Measurements from ENCODE around the gene C2CD3. TPM values are rescaled to one million over a fixed set of nuclear protein-coding genes. Genes with fewer than 3 reads are reported as not detected.
A peak's percentile ranks its signal among the peaks of the same experiment; 100 is the strongest.

Gene C2CD3
- total RNA-seq, 1 experiment from 2014 or later = 14.4 TPM

DNA sequence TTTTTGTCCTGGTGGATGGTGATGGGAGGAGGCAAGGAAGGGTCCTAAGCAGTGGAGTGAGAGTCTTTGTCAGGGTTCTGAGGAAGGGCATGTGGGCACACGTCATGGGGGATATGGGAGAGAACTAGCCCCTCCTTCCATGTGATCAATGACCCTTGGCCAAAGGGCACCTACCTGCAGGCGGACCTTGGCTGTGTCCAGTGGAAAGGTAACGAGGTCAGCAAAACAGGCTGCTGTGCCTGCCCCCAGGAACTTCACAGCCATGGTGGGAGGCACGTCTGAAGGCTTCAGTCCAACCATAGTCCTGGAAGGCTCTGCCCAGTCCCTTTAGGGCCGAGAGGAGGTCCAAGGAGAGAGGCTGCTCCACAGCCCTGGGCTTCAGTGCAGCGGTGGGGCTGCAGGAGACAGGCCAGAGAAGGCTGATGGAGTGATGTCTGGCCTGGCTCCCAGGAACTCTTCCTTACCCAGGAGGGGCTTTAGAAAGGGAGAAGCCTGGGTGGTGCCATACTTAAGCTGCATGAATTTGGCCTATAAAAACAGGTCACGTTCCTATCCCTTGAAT, 164.0 kb downstream of the C2CD3 start:
- Histone ChIP-seq H3K36me3 (replicated peaks; ENCODE audit: control insufficient read depth, insufficient read depth, low read length) (no peaks in the 10 kb centered on the region; the same call in 1 of the 2 replicates), H3K4me3 (ENCODE audit: insufficient read depth, low read depth, low read length) (no peak overlapping the region), H3K27me3 (ENCODE audit: control insufficient read depth, insufficient read depth, low read length) (no peaks in the 10 kb centered on the region)
- no peak for DNase-seq

DNA sequence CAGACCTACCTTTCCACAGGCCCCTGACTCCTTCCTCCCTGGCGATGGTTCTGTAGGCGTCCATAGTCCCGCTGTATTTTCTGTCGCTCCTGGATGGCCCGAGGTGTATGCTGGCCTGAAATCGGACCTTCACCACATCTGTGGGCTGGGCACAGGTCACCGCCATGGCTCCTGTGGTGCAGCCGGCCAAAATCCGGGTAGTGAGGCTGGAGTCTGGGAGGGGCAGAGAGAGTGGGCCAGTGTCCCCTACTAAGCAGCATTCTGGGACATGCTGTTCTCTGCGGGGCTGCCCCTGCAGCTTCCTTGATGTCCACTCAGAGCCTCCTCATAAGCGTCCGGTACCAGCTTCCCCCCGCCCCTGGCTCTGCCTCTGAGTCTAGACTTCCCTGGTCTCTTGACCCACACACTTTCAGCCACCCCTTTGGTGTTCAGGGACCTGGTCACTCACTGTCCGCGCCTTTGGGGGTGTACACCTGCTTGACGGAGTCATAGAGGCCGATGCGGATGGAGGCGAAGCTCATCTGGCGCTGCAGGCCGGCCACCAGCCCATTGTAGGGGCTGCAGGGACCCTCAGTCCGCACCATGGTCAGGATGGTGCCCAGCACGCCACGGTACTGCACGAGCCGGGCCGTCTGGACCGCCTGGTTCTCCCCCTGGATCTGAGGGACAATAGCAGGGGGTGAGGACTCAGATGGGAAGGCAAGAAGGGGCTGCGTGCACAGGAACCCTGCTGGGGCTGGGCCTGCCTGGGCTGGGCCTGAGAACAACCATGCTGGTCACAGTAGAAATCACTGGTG, 164.9 kb downstream of the C2CD3 start:
- H3K27me3 ChIP-seq (ENCODE audit: control insufficient read depth, insufficient read depth, low read length) = no peaks in the 10 kb centered on the region
- no peak overlapping the region for H3K4me3 ChIP-seq (ENCODE audit: insufficient read depth, low read depth, low read length)
- no peaks in the 10 kb centered on the region for H3K36me3 ChIP-seq (replicated peaks; ENCODE audit: control insufficient read depth, insufficient read depth, low read length)
- no peak for DNase-seq

DNA sequence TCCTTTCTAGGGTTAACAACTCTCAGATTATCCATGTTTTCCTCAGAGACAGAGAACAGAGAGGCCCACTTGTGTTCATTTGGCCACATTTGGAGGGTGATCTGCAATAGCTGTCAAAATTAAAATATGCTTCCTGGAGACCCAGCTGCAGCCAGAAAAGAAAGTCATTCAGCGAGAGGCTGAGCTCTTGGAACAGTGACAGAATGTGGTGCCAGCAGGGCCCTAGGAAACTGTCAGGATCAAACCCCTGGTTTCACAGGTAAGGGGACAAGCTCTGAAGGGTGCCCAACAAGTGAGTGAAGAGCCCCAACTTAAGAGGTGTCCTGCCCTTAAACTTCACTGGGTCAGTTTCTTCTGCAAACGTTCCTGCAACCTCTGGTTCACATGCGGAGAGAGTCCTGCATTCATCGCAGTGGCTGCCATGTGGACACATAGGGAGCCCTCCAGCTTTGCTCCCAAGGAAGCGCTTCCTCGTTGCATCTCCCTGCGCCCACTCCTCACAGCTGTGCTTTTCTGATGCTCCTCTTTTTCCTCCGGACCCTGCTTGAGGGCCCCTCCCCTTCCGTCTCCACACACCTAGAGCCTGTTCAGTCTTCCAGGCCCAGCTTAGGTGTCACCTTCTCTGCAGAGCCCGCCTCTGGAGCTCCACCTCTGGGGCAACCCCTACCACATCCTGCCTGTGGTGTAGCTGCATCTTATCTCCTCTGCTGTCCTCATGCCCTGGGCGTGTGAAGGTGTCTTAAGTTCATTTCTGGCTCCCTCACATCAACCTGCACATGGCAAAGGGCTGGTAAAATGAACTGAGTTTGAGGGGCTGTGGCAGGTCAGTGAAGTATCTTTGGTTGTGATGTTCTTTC, 165.8 kb downstream of the C2CD3 start:
- Histone ChIP-seq H3K36me3 (replicated peaks; ENCODE audit: control insufficient read depth, insufficient read depth, low read length) (no peaks in the 10 kb centered on the region), H3K4me3 (ENCODE audit: insufficient read depth, low read depth, low read length) (no peak overlapping the region)
- peak; percentile 55 for DNase-seq

DNA sequence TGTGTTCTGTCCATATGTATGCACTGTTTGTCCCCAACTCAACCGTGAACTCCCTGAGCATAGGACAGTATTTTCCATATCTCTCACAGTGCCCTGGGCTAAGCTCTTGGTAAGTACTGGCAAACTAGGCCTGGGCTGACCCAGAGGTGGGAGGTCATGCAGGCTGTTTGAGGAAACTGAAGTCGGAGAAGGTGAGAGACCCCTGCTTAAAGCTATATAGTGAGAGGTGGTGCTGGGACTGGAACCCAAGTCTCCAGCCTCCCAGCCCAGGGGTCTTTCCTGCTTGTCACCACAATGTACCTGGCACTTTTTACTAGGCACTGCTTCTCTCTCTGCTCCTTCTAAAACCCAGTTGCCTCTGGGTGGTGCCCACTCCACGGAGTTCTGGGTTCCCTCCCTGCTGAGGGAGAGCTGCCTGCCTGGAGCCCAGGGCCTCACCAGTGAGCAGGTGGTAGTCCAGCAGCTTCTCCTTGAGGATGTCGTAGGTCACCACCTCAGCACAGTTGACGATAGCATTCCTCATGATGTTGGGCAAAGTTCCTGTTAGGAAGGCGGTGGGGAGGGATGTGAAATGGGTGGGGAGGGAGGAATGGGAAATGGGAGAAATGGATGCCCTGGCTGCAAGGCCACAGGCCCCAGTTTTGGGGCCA, 166.6 kb downstream of the C2CD3 start:
- Histone ChIP-seq H3K27me3 (ENCODE audit: control insufficient read depth, insufficient read depth, low read length) (no peaks in the 10 kb centered on the region), H3K4me3 (ENCODE audit: insufficient read depth, low read depth, low read length) (no peak overlapping the region), H3K36me3 (replicated peaks; ENCODE audit: control insufficient read depth, insufficient read depth, low read length) (no peaks in the 10 kb centered on the region)
- DNase-seq = no peak

More for the DNA sequence above, 165.8 kb downstream of the C2CD3 start:
- H3K27me3 ChIP-seq (ENCODE audit: control insufficient read depth, insufficient read depth, low read length) = no peaks in the 10 kb centered on the region

DNA sequence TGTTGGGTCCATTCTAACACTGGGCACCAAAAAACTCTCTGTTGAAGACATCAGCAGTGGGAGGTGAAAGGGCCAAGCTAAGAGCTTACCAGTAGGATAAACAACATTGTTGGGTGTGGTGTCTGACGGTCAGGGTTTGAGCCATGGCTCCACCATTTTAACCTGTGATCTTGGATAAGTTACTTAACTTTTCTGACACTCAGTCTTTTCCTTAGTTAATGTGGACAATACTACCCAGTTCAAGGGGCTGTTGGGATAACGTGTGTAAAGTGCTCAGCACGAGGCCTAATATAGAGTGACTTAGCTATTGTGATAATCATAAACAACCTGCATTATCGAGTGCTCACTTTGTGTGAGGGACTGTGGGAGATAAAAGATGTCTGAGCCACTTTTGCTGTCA, 168.0 kb downstream of the C2CD3 start:
- Histone ChIP-seq H3K27me3 (ENCODE audit: control insufficient read depth, insufficient read depth, low read length) (no peaks in the 10 kb centered on the region), H3K36me3 (replicated peaks; ENCODE audit: control insufficient read depth, insufficient read depth, low read length) (no peaks in the 10 kb centered on the region), H3K4me3 (ENCODE audit: insufficient read depth, low read depth, low read length) (no peak overlapping the region)
- no peak for DNase-seq

DNA sequence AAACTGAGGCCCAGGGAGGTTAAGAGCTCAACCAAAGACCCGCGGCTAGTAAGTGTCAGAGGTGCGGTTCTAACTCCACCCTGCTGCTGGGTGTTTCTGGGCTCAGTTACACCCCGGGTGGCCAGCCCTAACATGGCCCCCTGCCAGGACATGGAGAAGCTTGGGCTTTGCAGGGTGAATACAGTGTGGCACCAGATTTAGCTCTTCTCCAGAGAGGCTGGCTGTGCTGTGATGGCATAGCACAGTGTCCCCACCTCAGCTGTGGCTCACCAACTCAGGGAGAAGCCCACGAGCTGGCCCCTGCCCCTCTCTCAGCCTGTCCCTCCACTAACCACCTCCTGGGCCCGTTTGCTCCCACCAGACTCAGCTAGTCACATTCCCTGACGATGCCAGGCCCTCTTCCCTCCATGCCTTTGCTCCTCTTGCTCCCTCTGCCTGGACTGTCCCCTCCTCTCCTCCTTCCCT, 168.9 kb downstream of the C2CD3 start:
- Histone ChIP-seq H3K4me3 (ENCODE audit: insufficient read depth, low read depth, low read length) (no peak overlapping the region), H3K36me3 (replicated peaks; ENCODE audit: control insufficient read depth, insufficient read depth, low read length) (no peaks in the 10 kb centered on the region), H3K27me3 (ENCODE audit: control insufficient read depth, insufficient read depth, low read length) (no peaks in the 10 kb centered on the region)
- no peak for DNase-seq

DNA sequence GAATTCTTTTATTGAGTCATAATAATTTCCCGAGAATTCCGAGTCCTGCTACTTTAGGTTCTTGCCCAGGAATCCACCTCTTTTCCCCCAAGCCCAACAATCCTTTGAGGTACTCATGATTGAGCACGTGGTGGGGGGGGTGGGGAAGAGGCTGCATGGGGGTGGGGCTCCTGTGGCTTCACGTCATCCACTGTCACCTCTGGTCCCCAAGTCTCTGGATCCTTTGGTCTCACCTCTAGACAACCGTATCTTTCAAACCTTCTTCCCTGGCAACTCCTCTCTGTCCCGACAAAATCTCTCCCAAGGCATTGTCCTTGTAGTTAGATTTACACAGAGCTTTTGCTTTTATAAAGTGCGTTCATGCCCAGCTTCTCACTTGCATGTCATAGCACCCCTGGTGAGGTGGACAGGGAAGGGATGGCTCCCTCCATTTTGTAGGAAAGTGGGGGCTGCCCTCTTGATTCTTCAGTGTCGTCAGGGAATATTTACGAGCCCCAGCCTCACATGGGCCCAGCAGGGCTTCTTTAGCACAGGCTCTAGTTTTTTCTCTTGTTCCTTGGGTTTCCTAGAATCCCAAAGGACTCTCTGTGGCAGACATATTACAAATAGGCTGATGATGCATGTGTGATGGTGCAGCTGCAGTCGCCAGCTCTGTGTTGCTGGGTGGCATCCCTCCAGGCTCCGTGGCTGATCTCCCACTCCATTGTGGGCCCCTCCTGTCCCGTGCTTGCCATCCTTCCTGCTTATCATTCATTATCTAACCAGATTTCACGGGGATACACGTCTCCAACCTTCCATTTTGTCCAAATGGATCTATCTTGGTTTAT, 170.3 kb downstream of the C2CD3 start:
- Histone ChIP-seq H3K36me3 (replicated peaks; ENCODE audit: control insufficient read depth, insufficient read depth, low read length) (no peaks in the 10 kb centered on the region), H3K4me3 (ENCODE audit: insufficient read depth, low read depth, low read length) (no peak overlapping the region), H3K27me3 (ENCODE audit: control insufficient read depth, insufficient read depth, low read length) (no peaks in the 10 kb centered on the region)
- no peak for DNase-seq

DNA sequence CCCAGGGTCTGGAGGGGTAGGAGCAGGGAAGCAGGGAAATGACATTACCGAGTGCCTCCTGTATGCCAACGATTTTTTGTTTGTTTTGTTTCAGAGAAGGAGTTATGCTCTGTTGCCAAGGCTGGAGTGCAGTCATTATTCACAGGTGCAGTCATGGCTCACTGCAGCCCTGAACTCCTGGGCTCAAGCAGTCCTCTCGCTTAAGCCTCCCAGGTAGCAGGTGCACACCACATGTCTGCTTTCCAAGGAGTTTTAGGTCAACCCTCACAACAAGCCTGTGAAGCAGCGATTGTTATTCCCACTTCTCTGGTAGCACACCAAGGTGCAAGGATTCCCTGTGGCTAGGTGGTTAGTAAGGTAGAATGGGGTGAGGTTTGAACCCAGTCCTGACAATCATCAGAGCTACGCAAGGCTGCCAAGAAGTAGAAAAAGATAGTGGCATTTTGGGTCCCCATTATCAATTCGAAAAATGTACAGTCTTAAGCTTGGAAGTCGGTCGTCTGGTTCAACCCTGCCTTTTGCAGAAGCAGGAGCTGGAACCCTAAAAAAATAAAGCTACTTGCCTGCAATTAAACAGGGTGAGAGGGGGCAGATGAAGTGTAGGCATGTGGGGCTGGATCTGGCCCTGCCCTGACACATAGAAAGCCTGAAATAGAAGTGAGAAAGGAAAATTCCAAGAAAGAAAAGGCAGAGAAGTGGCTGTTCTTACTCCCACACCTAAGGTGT, 171.1 kb downstream of the C2CD3 start:
- Histone ChIP-seq H3K4me3 (ENCODE audit: insufficient read depth, low read depth, low read length) (no peak overlapping the region), H3K27me3 (ENCODE audit: control insufficient read depth, insufficient read depth, low read length) (no peaks in the 10 kb centered on the region), H3K36me3 (replicated peaks; ENCODE audit: control insufficient read depth, insufficient read depth, low read length) (no peaks in the 10 kb centered on the region)
- no peak for DNase-seq

DNA sequence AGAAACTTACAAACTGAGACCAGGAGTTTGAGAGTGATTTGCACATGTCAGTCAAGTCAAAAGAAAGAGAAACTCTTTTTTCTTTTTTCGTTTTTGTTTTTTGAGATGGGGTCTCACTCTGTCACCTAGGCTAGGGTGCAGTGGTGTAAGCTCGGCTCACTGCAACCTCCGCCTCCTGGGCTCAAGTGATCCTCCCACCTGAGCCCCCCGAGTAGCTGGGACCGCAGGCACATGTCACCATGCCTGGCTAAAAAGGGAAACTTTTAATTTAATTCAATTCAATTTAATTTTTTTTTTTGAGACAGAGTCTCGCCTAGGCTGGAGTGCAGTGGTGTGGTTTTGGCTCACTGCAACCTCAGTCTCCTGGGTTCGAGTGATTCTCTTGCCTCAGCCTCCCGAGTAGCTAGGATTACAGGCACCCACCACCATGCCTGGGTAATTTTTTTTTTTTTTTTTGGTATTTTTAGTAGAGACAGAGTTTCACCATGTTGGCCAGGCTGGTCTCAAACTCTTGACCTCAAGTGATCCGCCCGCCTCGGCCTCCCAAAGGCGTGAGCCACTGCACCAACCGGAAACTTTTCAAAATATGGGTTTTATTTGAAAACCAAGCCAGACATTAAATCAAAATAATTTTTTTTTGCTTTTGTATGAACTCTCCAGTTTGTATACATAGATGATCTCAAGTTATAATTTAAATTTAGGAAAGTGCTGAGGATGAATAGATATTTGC, 171.8 kb downstream of the C2CD3 start:
- DNase-seq = no peak
- H3K27me3 ChIP-seq (ENCODE audit: control insufficient read depth, insufficient read depth, low read length) = no peaks in the 10 kb centered on the region
- H3K36me3 ChIP-seq (replicated peaks; ENCODE audit: control insufficient read depth, insufficient read depth, low read length) = no peaks in the 10 kb centered on the region
- no peak overlapping the region for H3K4me3 ChIP-seq (ENCODE audit: insufficient read depth, low read depth, low read length)

DNA sequence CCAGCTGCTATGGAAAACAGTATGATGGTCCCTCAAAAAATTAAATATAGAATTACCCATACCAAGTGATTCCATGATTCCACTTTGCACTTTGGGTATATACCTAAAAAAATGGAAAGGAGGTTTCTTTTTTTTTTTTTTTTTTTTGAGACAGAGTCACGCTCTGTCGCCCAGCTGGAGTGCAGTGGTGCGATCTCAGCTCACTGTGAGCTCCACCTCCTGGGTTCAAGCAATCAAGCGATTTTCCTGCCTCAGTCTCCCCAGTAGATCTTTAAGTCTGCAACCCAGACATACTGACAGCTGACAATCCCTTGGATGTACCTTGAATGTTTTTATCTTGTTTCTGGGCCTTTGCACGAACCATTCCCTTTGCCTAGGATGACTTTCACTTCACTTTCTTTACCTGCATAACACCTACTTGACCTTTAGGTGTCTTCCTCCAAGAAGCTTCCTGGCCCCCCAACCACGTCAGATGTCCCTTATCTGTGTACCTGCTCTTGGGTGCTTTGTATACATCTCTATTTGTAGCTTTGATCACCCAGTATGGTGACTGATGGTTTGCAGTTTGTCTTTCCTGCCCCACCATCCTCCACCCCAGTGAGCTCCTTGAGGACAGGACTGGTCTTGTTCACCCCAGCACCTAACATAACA, 173.6 kb downstream of the C2CD3 start:
- Histone ChIP-seq H3K36me3 (replicated peaks; ENCODE audit: control insufficient read depth, insufficient read depth, low read length) (no peaks in the 10 kb centered on the region), H3K27me3 (ENCODE audit: control insufficient read depth, insufficient read depth, low read length) (no peaks in the 10 kb centered on the region), H3K4me3 (ENCODE audit: insufficient read depth, low read depth, low read length) (no peak overlapping the region)
- DNase-seq = peak; percentile 10

DNA sequence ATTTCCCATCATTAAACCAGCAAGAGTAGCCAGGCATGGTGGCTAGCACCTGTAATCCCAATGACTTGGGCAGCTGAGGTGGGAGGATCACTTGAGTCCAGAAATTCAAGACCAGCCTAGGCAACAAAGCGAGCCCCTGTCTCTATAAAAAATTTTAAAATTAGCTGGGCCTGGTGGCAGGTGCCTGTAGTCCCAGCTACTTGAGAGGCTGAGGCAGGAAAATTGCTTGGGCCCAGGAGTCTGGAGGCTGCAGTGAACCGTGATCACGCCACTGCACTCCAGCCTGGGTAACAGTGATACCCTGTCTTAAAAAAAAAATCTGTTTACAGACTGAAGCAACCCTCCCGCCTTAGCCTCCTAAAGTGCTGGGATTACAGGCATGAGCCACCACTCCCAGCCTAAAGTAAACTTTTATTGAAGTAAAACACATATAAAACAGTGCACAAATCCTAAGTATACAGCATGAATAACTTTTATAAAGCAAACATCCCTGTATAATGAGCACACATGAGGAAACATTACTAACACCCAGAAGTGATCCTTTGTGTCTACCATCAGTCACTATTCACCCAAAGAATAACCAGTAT, 174.5 kb downstream of the C2CD3 start:
- no peak for DNase-seq
- H3K27me3 ChIP-seq (ENCODE audit: control insufficient read depth, insufficient read depth, low read length) = no peaks in the 10 kb centered on the region
- H3K4me3 ChIP-seq (ENCODE audit: insufficient read depth, low read depth, low read length) = no peak overlapping the region
- H3K36me3 ChIP-seq (replicated peaks; ENCODE audit: control insufficient read depth, insufficient read depth, low read length) = no peaks in the 10 kb centered on the region

DNA sequence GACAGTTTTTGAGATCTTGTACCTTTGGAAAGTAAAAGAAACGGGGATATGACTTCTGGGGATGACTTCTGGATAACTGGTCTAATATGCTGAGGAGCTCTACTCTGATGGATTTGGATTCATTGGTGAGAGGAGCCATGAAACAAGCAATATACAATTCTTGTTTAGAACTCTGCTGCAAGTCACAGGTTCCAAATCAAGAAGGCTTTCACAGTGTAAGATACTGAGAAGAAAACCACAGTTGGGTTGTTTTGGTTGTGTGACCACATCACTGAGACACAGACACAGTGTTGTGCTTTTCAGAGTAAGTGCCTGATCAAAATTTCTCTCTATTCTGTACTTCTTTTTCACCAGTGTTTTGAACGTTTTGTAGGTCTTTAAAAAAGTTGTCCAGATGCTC, 175.1 kb downstream of the C2CD3 start:
- no peak overlapping the region for H3K4me3 ChIP-seq (ENCODE audit: insufficient read depth, low read depth, low read length)
- H3K36me3 ChIP-seq (replicated peaks; ENCODE audit: control insufficient read depth, insufficient read depth, low read length) = no peaks in the 10 kb centered on the region
- H3K27me3 ChIP-seq (ENCODE audit: control insufficient read depth, insufficient read depth, low read length) = no peaks in the 10 kb centered on the region
- DNase-seq = no peak

All from H7 (cell line).